HUDEP-2 (cell line): ENCODE results near the gene MED25.

Source experiments
- DNase-seq, 76 experiments: peaks; one replicate each; lab custom pipeline; 2025; ENCODE audit not compliant: unreplicated experiment in 76 of 76; lab: John Stamatoyannopoulos, UW

Gene MED25

DNA sequence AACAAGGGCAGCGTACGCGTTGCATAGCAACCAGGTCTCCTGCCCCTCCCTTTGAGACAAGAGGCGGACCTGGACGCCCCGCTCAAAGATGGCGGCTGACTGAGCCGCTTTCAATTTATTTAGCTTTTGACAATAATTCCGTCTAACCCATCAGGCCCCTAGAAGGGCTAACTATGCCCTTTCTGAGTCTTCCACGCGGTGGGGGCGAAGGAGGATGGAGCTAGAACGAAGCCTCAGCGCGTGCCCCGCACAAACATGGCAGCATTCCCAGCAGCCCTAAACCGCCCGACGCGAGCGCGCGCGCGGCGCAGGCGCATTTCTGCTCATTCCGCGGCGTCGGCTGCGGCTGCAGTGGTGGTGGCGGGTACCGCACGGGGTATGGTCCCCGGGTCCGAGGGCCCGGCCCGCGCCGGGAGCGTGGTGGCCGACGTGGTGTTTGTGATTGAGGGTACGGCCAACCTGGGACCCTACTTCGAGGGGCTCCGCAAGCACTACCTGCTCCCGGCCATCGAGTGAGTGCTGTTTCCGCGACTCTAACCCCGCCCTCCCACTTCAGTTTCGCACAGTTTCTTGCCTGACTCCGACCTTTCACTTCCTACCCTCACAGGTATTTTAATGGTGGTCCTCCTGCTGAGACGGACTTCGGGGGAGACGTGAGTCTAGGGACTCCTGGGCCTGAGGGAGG is at the start of gene MED25:
TSS of gene MED25 (plus strand) at position 326 of the 685 bp plus-strand sequence. CDS start at position 379, 53 bp downstream.
- DNase-seq, result peak in 73 of 76 experiments; percentile 42 to 98 (median 84)

DNA sequence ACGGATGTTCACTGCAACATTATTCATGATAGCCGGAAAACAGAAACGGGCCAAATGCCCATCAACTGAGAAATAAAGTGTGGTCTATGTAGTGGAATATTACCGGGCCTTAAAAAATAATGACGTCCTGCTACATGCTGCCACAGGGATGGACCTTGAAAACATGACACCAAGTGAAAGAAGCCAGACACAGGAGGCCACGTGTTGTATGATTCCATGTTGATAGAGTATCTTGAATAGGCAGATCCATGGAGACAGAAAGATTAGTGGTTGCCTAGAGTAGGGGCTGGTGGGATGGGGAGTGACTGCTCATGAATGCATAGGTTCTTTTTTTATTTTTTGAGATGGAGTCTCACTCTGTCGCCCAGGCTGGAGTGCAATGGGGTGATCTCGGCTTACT is 47.6 kb upstream of the MED25 start:
- DNase-seq, result no peak

DNA sequence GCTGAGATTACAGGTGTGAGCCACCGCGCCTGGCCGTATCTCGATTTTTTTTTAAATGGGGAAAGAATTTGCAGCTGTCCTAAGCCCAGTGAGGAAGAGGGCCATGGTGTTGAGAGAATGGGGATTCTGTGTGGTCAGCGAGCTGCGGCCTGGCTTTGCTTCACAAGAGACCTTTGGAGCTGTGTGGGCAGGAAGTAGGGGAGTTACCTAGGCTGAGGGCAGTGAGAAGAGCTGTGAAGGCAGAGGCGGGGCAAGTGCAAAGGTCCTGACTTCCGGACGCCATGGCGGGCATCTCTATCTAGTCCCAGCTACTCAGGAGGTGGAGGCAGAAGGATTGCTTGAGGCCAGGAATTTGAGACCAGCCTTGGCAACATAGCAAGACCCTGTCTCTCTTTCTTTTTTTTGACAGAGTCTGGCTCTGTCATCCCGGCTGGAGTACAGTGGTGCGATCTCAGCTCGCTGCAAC is 46.4 kb upstream of the MED25 start:
- no peak for DNase-seq

DNA sequence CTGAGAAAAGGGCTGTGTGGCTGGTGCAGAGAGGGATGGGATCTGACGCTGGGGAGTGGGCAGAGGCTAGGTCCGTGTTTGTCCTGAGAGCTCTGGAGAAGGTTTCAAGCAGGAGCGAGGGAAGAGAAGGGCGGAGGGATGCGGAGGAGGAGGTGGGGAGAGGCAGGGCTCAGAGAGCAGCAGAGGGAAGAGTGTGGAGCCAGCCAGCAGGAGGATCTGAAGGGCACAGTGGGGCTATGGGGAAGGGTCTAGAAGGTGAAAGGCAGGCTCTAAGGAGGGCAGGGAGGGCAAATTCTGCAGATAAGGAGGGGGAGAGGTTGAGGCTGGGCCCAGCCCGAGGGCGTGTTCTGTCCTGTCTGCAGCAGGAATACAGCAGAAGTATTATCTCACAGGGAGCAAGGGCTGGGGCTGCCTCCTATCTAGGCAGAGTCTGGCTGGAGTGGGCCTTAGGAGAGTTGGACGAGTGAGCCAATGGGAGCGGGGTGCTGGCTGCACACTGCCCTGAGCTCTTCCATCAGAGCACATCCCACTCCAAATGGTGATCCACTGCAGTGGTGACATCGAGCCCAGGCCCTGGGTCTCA is 45.1 kb upstream of the MED25 start:
- peak in 63 of 76 experiments; percentile 28 to 83 (median 63) for DNase-seq

DNA sequence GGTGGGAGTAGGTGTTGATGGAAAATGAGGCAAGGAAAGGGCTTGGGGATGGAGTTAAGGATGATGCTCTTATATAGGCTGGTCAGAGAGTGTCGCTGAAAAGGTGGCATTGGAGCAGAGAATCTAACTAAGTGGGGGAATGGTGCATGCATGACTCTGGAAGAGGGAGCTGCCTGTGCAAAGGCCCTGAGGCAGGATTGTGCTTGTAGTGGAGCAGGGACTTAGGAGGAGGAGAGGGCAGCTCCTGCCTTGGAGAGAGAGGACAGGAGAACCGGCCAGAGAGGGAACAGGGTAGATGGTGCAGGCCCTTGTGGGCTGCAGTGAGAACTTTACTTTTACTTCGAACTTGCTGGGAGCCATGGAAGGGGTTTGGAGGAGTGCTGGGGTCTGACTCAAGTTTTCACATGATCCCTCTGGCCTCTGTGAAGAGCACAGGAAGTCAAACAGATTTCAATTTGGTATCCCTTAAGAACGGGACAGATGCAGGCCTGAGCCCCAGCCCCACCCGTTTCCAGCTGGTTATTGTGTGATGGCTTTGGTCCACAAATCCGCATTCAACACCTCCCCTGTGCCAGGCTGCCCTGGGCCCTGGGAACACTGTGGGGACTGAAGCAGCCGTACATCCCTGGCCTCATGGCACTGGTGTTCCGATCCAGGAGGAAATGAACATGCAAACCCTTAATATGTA is 44.3 kb upstream of the MED25 start:
- DNase-seq, result peak in 7 of 76 experiments; percentile 15 to 45 (median 28)

DNA sequence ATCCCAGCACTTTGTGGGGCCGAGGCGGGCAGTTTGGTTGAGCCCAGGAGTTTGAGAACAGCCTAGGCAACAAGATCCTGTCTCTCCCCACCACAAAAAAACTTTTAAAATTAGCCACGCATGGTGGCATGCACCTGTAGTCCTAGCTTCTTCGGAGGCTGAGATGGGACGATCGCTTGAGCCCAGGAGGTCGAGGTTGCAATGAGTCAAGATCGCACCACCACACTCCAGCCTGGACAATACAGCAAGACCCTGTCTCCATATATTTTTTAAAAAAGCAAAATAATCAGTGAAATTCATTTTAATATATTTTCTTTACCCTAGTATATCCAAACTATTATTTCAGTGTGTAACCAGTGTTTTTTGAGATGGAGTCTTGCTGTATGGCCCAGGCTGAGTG is 43.1 kb upstream of the MED25 start:
- DNase-seq, result no peak

DNA sequence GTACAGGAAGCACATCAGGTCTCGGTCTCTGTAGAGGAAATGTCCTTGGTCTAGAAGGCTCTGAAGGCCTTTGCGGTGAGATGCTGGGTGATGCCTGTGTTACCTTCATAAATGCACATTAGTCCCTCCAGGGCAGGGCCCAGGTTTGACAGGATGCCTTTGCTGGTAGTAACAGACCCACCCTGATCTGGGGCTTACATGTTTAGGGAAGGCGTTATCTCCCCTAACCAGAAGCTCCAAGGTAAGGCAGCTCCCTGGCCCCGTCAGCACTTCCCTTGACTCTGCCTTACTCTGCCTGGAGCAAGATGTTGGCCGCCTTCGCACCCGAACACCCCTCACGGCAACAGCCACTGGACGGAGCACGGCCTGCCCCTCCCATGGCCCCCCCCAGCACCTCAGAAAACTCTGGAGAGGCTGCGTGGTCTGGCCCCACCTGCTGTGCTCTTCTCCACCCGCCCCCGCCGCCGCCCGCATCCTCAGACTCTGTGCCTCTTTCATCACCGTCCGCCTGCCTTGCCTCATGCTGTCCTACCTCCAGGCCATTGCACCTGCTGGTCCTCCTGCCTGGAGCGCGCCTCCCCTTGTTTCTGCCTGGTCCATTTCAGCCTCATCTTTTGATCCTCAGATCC is 42.2 kb upstream of the MED25 start:
- DNase-seq, result peak in 58 of 76 experiments; percentile 12 to 81 (median 64)

DNA sequence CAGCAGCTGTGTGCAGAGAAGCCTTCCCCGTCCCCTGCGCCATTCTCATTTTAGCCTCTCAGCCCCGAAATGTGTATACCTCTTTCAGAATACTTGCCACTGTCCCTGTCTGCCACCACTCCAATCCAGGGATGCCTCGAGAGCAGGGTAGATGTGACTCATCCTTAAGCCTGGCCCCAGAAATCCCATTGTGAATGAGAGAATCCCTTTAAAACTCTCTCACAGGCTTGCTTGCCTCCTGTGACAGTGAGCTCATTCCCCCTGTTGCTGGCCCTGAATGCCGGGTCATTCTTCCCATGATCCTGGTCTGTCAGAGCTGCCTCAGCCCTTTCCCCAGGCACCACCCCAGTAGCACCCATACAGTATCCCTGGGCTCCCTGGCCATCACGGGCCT is 41.7 kb upstream of the MED25 start:
- DNase-seq, result no peak

DNA sequence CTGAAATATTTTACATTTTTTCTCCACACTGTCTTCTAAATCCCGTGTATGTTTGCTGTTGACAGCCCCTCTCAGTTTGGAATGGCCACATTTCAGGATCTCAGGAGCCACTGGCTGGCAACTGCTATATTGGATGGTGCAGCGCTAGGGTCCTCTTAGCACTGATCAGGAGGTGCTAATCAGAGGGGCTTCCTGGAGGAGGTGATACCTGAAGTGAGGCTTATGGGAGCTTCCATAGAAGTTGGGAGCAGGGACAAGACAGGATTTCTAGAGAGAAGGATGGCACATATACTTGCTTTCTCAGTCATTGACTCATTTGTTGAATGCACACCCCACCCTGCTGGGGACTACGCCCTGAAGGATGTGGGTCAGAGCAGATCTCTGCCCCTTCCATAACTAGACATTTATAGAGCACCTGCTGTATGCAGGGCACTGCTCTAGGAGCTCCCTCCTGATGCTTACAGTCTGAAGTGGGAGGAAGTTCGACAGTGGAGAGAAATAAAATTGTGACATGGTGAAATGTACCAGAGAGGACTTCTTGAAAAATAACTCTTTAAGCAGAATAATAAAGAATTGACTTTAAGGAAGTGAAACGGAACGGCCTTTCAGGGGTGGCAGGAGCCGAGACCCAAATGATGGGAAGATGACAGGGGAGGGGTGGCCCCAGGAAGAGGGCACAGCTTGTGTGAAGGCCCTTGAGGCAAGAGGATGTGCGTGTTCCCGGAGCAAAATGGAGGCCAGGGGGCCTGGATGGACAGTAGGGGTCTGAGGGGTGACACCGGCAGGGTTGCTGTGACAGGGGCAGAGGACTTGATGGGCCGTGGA is 38.1 kb upstream of the MED25 start:
- no peak for DNase-seq

DNA sequence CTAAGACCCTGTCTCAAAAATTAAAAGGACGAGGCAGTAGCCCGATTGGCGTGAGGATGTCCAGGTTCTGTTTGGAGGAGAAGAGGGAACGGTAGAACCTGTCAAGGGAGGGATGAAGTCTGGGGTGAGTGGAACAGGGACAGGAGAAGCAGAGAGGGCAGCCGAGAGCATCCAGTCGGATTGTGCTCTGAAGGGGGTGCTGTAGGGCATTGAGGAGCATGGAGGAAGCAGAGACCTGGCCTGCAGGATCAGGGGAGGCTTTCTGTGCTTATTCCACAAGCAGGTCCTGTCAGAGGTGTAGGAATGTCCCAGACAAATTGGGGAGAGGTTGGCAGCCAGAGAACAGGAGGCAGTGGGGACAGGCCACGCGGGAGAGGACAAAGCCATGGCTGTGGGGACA is 37.2 kb upstream of the MED25 start:
- no peak for DNase-seq

DNA sequence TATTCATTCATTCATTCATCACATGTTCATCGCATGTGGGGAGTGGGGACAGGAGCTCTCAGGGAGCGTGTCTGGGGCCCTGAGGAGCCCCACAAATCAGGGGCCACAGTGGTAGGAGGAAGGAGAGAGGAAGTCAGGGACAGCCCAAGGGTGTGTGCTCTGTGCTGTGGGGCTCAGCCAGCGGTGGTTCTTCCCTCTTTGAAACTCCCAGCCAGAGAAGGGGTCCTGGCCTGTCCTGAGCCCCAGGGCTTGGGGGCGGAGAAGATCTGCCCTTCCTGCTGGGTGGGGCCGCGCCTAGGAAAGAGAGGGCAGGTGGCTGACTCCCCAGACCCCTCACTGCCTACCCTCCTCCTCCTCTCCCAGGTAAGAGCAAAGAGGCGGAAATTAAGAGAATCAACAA is 36.7 kb upstream of the MED25 start:
- no peak for DNase-seq

DNA sequence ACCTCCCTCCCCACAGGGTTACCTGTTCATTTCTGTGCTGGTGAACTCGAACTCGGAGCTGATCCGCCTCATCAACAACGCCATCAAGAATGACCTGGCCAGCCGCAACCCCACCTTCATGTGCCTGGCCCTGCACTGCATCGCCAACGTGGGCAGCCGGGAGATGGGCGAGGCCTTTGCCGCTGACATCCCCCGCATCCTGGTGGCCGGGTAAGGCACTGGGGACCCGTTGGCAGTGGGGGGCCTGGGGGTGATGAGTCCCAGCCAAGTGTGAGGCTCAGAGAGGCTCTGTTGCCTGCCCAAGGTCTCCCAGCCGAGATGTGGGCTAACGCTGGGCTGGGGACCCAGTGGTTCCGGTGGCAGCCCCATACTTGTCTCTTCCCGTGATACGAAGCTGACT is 35.6 kb upstream of the MED25 start:
- no peak for DNase-seq

DNA sequence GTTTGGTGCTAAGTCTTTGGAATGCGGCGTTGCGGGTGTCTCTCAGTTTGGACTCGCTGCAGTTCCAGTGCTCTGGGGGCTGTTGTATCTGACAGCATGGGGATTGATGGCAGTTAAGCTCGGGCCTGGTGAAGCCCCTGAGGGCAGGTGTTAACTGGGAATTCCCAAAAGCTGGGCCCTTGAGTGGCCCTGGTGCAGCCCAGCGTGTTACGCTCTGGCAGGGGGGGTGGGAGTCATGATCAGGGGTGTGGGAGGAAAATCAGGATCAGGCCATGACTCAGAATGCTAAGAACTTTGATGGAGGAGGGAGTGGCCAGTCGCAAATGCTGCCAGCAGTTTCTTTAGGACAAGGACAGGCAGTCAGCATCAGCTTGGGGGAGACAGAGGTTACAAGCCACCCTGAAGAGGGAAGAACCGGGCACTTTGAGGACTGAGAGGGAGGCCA is 31.7 kb upstream of the MED25 start:
- DNase-seq, result no peak

DNA sequence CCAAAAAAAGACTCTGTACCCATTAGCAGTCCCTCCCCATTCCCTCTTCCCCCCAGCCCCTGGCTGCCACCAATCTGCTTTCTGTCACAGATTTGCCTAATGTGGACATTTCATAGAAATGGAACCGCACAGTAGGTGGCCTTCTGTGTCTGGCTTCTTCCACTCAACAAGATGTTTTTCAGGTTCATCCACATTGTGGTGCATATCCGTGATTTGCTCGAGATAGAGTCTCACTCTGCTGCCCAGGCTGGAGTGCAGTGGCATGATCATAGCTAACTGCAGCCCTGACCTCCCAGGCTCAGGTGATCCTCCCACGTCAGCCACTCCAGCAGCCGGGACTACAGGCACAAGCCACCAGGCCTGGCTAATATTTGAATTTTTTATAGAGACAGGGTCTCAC is 30.3 kb upstream of the MED25 start:
- DNase-seq, result no peak

DNA sequence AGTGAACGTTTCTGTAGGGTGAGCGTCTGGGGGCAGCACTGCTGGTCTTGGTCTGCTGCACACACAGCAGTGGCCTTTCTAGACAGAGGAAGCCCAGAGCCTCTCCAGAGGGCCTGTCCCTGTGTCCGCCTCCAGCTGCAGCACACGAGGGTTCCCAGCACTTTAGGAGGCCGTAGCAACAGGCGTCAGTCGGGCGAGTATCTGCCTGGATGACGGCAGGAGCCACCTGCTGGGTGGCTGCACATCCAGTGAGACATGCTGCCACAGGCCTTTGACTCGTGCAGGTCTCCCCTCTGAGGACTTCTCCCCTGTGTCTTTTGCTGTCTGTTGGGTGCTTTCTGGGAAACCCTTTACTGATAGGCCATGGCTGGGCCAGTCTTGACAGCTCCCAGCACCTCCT is 29.2 kb upstream of the MED25 start:
- DNase-seq, result no peak

DNA sequence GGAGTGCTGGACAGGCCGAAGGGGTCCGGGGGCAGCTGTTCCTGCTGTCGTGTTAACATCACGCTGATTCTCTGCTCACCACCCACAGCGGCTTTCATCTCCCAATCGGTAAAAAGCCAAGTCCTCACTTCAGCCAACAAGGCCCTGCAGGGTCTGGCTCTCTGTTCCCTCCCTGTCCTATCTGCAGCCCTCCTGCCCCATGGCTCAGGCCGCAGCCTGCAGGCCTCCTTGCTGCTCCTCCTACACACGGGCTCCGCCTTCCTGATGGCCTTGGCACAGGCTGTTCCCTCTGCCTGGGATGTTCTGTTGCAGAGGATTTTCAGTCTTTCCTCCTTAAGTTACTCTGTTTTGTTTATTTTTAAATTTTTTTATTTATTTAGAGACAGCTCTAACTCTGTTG is 27.2 kb upstream of the MED25 start:
- DNase-seq, result peak in 72 of 76 experiments; percentile 37 to 93 (median 79)

DNA sequence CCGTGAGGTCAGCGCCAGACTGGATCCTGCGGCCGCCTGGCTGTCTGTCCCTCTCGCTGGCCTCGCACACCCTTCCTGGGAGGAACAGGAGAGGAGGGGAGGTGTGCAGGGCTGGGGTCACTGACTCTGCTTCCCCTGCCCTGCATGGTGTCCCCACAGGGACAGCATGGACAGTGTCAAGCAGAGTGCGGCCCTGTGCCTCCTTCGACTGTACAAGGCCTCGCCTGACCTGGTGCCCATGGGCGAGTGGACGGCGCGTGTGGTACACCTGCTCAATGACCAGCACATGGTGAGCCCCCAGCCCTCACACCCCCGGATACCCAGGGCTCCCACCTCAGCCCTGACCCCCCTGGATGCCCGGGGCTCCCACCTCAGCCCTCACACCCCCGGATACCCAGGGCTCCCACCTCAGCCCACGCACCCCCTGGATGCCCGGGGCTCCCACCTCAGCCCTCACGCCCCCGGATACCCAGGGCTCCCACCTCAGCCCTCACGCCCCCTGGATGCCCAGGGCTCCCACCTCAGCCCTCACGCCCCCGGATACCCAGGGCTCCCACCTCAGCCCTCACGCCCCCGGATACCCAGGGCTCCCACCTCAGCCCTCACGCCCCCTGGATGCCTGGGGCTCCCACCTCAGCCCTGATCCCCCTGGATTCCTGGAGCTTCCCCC is 26.2 kb upstream of the MED25 start:
- DNase-seq, result no peak

DNA sequence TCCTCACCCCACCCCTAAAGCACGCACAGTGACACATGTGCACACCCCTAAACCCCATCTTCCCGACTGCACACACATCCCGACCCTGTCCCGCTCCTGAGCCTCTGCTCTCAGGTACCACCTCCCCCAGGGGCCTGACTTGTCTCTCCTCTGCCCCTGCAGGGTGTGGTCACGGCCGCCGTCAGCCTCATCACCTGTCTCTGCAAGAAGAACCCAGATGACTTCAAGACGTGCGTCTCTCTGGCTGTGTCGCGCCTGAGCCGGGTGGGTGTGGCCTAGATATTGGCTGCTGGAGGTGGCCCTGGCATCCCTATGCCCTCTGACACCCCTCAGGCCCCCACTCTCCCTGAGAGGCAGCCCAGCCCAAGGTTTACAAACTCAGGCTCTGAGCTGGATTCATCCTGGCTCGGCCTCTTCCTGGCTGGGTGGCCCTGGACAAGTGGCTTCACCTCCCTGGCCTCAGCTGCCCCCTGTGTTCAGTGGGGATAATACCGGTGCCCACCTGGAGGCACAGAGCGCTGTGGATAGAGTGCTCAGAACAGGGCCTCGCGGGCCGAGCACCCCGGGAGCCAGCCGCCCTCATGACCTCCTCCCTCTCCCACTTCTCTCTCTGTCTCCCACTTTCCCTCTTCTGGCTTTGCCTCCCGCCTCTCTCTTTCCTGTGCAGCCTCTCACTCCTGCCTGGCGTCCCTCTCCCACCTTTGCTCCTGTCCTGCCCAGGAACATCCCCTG is 25.1 kb upstream of the MED25 start:
- DNase-seq, result no peak

DNA sequence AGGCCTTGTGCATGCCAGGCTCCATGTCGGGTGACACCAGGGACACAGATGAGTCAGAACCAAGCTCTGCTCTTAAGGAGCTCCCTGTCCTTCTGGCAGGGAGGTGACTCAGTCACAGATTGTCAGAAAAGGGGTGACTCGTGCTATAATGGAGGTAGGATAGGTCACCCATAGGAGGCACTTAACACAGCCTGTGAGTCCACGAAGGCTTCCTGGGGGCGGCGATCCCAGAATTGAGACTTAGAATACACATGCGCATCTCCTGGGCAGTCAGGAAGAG is 24.6 kb upstream of the MED25 start:
- DNase-seq, result peak in 2 of 76 experiments; percentile 10 to 14
